Islet of Langerhans (tissue), 1 donor: ENCODE measurements around the gene SYNDIG1.

Experiments
- FAIRE-seq: peaks from one replicate; lab custom pipeline; 2011; peaks lifted over from hg19 to GRCh38; lab: Jason Lieb, UNC

Gene SYNDIG1

GRCh38 chr20:24528583-24529368, 59.3 kb downstream of the SYNDIG1 start:
- no peak for FAIRE-seq

- no peak for FAIRE-seq
These were observed 59.9 kb downstream of the SYNDIG1 start for GRCh38 chr20:24529369-24529719.

- no peak for FAIRE-seq
These were observed 60.8 kb downstream of the SYNDIG1 start for GRCh38 chr20:24530131-24530680.

- FAIRE-seq: no peak
These were observed 61.8 kb downstream of the SYNDIG1 start for GRCh38 chr20:24531202-24531601.

- no peak for FAIRE-seq
These were observed 62.4 kb downstream of the SYNDIG1 start for GRCh38 chr20:24531631-24532419.

- FAIRE-seq: no peak
These were observed 64.0 kb downstream of the SYNDIG1 start for GRCh38 chr20:24533449-24533848.

- FAIRE-seq: no peak
These were observed 64.9 kb downstream of the SYNDIG1 start for GRCh38 chr20:24534282-24534681.

GRCh38 chr20:24535941-24536730, 66.7 kb downstream of the SYNDIG1 start:
- no peak for FAIRE-seq

GRCh38 chr20:24537210-24537609, 67.8 kb downstream of the SYNDIG1 start:
- no peak for FAIRE-seq

GRCh38 chr20:24542721-24543120, 73.3 kb downstream of the SYNDIG1 start:
- FAIRE-seq: no peak

- no peak for FAIRE-seq
These were observed 73.7 kb downstream of the SYNDIG1 start for GRCh38 chr20:24543168-24543567.

GRCh38 chr20:24543741-24544140, 74.3 kb downstream of the SYNDIG1 start:
- no peak for FAIRE-seq

GRCh38 chr20:24544371-24544770, 74.9 kb downstream of the SYNDIG1 start:
- FAIRE-seq: no peak

GRCh38 chr20:24545168-24545567, 75.7 kb downstream of the SYNDIG1 start:
- no peak for FAIRE-seq

GRCh38 chr20:24546232-24546892, 76.9 kb downstream of the SYNDIG1 start:
- FAIRE-seq: no peak

- no peak for FAIRE-seq
These were observed 78.5 kb downstream of the SYNDIG1 start for GRCh38 chr20:24547967-24548366.

- FAIRE-seq: no peak
These were observed 89.8 kb downstream of the SYNDIG1 start for GRCh38 chr20:24559114-24559732.

GRCh38 chr20:24560571-24561491, 91.4 kb downstream of the SYNDIG1 start:
- FAIRE-seq: no peak

- FAIRE-seq: no peak
These were observed 96.5 kb downstream of the SYNDIG1 start for GRCh38 chr20:24565835-24566351.

GRCh38 chr20:24566656-24567055, 97.2 kb downstream of the SYNDIG1 start:
- FAIRE-seq: no peak
